ENCODE measurements around the gene SLC39A2.
A peak's percentile ranks its signal among the peaks of the same experiment; 100 is the strongest.
"Not testable (repeated sequence)": the region's sequence is repeated elsewhere in the genome, so short reads cannot be mapped to it uniquely, and the experiment has no call there.

The SLC39A2 gene

DNA sequence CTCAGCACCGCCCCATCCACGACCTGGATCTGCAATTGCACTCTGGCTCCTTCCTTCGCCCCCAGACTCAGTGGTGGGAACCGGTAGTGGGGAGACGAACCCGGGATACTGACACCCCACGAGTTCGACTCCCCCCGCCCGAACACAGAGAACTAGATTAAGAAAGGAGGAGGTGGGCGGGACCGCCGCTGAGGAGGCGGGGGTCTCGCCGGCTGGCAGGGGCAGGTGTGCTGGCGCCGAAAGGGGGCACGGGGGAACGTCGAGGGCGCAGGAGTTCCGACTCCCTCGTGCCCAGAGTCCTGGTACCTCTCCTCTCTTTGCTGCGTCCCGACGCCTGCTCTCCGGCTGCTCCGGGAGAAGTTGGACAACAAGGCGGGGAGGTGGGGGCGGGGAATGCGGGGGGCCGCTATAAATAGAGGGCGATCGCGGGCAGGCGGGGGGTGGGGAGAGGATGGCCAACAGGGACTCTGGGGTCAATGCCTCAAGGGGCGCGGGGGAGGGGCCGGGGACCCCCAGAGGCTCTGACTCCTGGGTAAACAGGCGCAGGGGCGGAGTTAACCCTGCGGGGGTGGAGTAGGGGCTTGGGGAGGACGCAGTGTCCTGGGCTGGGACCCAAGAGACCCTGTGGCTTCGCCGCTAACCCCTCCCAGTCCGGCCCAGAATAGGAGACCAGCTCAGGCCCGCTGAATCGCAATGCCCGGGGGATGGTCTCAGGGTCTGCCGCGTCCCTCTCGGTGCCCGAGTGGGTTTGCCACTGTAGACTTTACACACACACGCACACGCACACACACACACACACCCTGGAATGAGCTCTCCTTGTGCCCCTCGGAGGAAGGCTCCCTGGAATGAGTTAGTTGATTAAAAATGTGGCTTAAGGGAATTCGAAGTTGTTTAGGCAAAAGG lies 26.5 kb downstream of the SLC39A2 start:
- DNase-seq (ENCODE audit: low read depth in 2 of 2): no peak

DNA sequence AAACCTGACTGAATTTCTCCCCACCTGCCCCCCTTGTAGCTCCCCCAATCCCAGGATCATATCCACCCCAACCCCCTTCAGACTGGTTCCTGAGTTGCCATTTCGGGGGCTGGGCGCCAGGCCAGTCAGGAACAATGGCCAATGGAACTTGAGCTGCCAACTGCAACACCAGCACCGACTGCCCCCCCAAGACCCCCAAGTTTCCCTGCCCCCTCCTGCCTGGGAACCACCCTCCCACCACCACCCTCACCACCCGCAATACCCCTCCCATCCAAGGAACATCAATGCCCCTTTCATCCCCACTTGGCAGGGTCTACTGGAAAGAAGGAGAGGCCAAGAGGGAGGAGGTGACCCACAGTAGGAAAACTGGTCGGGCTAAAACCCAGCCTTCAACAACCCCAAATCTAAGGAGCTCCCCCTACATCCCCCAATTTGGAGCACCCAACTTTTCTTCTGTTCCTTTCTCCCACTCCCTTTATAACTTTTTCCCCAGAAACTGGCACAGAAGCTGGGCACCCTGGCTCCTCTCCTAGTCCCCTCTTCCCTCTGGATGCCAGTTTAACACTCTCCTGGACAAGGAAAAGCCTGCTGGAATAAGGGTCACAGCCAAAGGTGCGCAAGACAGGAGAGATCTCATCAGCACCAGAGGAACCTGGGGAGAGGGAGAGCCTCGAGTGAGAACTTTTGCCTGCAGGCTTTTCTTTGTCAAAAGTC lies 27.3 kb downstream of the SLC39A2 start:
- no peak for DNase-seq (ENCODE audit: low read depth in 2 of 2)

DNA sequence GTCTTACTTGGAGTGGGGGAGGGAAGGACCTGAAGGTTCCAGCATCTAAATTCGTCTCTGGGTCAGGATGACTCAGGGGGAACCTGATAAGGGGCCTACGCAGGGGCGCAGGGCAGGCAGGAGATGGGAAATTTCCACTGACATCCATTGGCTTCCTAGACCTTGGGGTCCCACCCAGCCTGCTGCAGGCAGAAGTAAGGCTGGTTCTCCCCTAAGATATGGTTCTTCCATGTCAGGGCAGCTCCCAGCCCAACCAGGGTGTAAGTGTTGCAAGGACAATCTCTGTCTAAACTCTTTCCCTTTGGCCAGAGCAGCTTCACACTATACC lies 27.9 kb downstream of the SLC39A2 start:
- DNase-seq (ENCODE audit: low read depth in 2 of 2): no peak

DNA sequence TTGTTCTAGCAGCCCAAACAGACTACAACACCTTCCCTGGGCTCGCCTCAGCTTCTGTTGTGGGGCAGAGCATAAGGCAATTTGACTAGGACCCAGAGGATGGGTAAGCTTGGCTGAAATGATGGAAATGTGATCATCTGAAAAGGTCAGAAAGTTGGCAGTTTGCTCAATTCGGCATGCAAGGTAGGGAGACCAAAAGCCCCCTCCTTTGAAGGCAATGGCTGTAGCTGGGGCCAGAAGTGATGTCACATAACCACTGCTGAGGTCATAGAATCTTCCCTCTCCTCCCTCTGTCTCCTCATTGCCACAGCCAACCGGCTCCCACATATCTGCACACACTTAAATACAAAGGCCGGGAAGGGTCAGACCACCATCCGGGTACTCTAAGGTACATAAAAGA lies 30.8 kb downstream of the SLC39A2 start, which contains the start of gene TPPP2:
TSS of gene TPPP2 (plus strand) at position 301 of the 400 bp plus-strand sequence. CDS start 365 bp downstream, outside the sequence.
- no peak for DNase-seq (ENCODE audit: low read depth in 2 of 2)

DNA sequence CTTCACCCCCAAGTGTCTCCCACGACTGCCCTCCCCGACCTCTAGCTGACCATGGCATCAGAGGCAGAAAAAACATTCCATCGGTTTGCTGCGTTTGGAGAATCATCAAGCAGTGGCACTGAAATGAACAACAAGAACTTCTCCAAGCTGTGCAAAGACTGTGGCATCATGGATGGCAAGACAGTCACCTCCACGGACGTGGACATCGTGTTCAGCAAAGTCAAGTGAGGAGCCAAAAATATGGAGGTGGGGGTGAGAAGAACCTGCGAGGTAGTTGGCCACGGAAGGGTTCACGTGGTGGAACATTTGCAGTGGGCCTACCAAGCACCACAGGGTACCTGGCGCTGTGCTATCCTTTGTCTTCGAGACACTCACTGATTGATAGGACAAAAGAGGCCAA lies 31.4 kb downstream of the SLC39A2 start:
- no peak for DNase-seq (ENCODE audit: low read depth in 2 of 2)

DNA sequence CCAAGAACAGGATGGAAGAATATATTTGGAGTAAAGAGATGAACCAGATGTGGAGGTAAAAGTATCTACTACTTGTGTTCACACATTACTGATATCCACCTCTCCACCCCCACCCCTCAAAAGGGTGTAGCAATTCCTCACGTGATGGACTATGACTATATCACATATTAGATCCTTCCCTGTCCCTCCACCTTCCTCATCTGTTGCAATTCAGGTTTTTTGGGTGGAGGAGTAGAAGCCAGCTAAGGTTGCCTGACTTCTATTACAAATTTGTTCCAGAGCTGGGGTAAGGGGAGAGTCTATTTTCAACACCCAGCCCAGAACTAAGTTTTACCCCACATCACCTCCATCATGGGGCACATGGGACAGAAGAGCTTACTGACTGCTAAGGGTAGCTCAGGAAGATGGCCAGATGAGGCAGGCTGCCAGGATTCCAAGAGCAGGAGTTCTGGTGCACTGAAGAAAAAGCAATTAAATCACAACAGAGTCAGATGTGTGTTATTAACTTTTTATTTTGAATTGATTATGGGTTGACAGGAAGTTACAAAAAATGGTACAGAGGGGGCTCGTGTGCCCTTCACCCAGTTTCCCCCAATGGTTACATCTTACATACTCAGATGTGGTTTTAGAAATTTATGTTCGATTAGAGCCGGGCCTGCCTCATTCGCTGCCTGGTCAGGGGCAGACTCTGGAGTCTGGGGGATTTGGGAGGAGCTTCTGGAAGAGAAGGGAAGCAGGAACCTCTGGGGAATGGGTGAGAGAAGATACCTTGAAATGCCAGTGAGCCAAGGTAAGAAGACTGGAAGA lies 33.4 kb downstream of the SLC39A2 start:
- no peak for DNase-seq (ENCODE audit: low read depth in 2 of 2)

DNA sequence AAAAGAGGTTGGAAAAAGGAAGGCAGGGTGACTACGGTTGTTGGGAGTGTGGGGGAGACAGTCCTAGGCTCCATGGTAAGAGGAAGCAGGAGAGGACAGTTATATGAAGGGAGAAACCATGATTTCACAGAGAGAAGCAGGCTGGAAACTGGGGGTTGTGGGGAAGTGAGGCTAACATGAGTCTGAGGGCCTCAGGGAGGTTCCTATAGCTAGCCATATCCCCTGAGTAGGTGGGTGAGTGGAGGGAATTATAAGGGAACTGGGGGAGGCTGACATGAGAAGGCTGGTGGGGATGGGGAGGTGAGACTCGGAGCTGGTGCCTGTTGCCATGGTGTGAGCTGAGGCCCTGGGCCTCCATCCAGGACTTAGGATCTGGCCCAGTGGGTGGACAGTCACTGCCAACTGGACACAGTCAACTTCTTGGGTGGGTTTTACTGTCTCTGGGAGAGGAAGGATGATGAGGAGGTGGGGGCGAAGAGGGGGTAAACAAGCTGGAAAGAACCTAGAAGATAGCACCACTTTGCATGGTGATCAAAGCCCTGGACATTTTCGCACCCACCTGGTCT lies 34.1 kb downstream of the SLC39A2 start:
- DNase-seq (ENCODE audit: low read depth in 2 of 2): no peak

DNA sequence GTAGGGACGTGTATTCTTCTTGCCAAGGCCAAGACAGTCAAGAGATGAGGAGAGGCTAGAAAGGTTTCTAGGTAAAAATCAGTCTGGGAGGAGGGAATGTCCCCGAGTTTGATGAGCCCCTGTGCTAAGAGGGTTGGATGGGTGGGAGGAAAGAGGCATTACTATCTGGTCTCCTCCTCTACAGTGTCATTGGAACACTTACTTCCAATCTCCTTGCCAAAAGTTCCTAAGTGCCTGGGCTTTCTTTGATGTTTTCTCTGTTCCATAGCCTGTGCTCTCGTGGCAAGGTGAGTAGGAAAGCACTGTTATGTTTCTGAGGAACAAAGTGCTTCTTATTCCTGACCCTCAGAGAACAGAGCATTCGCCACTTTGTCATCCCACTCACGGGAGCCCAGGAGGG lies 35.6 kb downstream of the SLC39A2 start, which contains the start of gene RNASE13:
TSS of gene RNASE13 (minus strand) at position 101 of the 400 bp plus-strand sequence. CDS start 519 bp downstream, outside the sequence.
- DNase-seq (ENCODE audit: low read depth in 2 of 2): no peak

DNA sequence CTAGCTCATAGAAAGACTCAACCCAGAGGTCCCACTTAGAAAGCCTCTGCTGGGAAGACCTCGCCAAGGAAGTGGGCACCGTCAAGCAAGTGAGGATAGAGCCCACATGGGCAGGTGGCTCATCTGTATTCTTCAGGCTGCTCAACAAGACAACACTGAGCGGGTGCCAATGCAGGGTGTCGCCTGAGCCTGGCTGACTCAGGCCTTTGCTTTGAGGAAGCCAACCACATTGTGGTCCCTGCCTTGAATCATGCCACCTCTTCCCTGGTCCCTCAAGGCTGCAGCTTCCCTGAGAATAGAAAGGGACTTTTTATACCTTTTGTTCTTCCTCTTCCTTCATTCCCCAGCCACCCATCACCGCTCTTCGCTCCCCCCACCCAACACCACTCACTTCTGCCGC lies 37.7 kb downstream of the SLC39A2 start:
- no peak for DNase-seq (ENCODE audit: low read depth in 2 of 2)

DNA sequence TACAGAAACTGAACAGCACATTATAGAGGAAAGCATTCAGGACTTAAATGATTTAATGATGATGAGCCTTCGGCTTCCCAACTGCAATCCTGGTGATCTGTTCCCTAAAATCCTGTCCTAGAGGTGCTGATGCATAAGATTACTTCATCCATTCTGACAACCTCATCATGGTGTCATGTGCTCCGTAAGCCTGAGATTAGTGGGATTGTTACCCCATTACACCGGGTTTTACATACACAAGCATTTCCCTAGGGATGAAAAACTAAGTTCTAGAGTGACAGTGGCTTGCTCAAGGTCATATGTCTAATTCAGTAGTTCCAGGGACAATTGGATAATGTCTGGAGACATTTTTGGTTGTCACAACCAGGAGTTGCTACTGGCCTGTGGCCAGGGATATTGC lies 38.1 kb downstream of the SLC39A2 start:
- DNase-seq (ENCODE audit: low read depth in 2 of 2): no peak

DNA sequence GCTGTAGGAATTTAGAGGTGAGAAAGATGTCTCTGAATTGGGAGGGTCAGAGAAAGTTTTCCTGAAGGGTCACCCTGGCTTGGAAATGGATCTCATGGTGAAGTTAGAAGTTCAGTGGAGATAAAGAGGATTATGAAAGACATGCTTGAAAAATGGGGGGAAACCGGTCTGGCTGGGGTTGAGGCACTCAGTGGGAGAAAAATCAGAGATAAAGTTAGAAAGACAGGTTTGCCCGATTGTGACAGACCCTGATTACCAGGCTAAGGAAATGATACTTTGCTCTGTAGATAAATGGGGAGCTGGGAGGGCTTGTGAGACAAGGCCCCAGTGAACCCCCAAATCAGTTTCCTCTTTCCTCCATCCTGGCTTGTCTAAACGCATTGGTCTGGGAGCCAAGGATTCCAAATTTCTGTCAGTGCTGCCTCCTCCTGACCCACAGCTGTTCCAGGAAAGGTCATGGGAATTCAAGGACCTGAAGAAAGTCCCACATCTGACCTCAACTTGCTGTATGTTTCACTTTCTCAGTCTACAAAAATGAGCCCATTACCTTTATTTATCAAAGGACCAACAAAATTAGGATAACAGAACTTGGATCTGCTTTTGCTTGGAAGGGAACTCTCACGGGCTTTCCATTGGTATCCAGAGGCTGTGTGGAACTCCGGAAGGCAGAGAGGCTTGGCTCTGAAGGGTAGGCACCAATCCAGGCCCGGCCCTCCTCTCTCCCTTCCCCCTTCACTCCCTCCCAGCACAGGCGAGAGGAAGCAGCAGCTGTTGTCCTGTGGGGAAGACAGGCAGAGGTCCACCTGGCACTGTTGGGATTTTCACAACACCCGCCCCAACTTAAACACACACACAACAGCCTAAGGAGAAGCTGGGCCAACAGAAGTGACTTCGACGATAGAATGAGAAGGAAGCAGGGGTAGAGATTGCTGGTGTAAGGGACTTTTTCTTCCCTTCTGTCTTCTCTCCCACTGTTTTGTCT lies 39.6 kb downstream of the SLC39A2 start:
- DNase-seq (ENCODE audit: low read depth in 2 of 2): no peak

DNA sequence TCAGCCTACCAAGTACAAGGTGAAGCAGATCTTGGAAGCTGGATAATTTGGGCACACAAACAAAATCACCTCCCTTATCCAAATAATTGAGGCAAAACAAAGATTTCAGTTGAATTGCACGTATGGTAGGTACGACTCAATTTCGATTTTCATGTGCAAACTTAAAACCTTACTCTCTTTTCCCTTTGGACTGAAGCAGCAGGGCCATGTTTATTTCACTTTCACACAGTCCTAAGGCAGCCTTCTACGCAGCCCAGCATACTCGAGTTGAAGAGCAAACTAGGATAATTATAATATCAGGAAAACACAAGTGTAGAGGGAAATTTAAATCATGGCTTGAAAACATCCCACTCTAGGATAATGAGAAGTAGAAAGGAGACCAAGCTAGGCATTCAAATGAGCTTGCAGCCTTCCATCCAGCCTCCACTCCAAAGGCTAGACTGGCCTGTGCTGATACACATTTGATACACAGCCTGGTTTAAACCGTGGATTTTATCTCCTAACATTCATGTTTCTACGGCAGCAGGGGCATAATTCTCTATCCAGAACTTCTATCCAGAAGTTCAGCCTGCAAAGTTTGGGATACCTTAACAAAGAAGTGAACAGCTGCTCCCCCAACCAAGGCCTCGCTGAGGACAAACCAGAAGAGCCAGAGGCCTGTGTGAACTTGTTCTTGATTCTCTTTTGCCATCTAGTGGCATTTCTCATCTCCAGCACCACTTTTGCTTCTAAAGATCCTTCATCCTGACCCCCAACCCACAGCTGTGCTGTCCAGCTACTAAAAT lies 40.7 kb downstream of the SLC39A2 start:
- DNase-seq (ENCODE audit: low read depth in 2 of 2): peak in 1 of 2 donors; percentile 13

DNA sequence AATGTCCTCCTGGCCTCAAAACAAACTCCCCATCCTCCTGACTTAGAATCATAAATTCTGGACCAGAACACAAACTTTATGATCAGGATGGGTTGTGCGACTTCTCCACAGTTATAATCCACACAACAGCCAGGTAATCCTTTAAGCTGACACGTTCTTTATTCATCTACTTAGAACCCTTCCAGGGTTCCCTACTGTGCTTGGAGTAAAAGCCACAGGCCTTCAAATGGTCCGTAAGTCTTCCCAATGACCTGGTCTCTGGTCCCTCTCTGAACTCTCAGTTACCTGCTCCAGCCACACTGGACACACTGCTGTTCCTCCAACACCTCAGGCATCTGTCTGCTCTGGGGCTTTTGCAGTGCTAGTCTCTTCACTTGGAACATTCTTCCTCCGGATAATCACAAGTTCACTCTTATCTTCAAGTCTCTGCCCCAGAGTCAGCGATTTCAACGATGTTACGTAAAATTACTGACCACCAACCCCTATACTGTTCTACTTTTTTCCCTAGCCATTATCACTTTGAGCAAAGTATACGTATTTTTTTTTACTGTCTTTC lies 41.4 kb downstream of the SLC39A2 start:
- DNase-seq (ENCODE audit: low read depth in 2 of 2): no peak

DNA sequence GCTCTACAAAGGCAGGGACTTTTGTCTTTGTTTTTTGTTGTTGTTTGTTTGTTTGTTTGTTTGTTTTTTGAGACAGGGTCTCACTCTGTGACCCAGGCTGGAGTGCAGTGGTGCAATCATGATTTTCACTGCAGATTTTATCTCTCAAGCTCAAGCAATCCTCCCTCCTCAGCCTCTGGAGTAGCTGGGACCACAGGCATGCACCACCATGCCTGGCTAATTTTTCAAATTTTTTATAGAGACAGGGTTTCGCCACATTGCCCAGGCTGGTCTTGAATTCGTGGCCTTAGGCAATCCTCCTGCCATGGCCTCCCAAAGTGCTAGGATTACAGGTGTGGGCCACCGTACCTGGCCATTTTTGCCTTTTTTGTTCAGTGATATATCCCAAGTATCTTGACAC lies 41.8 kb downstream of the SLC39A2 start:
- not testable (repeated sequence) for DNase-seq (ENCODE audit: low read depth in 2 of 2)

DNA sequence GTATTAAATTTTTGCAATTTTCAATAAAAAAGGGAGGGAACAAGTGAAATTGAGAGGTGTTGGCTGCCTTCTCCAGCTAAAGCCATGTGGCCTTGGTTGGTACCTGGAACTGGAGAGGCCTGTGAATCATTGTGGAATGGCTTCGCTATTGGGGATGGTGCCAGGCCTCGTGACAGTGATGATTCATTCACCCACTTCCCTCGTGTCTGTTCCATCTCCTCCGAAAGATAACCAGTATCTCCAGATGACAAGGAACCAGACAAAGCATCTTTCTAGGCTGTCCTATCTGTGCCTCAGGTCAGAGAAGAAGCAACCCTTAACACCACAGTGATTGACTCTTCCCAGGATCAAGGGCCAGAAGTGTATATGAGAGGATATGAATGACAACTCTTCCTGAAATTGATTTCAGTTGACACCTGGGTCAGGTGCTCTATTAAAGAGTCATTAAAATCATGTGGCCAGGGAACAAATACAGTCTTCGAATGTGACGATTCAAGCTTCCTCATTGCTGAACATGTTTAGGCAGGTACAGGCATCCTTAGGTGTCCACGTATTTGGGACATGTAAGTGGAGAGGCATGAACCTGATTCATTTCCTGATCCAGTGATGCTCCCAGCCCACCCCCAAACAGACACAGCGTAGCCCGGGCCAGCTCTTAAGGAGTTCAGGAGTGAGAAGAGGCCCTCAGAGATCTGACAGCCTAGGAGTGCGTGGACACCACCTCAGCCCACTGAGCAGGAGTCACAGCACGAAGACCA lies 42.8 kb downstream of the SLC39A2 start, which contains the start of gene RNASE7:
TSS of gene RNASE7 (plus strand) at position 687 of the 758 bp plus-strand sequence. CDS start 631 bp downstream, outside the sequence.
- no peak for DNase-seq (ENCODE audit: low read depth in 2 of 2)

DNA sequence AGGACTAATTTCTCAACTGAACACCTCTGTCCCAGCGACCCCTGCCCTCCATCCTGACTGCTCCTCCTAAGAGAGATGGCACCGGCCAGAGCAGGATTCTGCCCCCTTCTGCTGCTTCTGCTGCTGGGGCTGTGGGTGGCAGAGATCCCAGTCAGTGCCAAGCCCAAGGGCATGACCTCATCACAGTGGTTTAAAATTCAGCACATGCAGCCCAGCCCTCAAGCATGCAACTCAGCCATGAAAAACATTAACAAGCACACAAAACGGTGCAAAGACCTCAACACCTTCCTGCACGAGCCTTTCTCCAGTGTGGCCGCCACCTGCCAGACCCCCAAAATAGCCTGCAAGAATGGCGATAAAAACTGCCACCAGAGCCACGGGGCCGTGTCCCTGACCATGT lies 43.8 kb downstream of the SLC39A2 start:
- DNase-seq (ENCODE audit: low read depth in 2 of 2): no peak

DNA sequence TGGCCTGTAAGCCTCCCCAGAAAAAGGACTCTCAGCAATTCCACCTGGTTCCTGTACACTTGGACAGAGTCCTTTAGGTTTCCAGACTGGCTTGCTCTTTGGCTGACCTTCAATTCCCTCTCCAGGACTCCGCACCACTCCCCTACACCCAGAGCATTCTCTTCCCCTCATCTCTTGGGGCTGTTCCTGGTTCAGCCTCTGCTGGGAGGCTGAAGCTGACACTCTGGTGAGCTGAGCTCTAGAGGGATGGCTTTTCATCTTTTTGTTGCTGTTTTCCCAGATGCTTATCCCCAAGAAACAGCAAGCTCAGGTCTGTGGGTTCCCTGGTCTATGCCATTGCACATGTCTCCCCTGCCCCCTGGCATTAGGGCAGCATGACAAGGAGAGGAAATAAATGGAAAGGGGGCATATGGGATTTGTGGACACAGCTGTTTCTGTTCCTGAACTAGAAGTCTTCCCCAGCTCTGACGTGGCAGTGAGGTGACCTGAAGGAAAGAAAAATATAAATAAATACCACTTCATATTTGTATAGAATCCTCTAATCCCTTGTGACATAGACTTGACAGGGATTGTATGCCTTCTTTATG lies 44.4 kb downstream of the SLC39A2 start:
- no peak for DNase-seq (ENCODE audit: low read depth in 2 of 2)

DNA sequence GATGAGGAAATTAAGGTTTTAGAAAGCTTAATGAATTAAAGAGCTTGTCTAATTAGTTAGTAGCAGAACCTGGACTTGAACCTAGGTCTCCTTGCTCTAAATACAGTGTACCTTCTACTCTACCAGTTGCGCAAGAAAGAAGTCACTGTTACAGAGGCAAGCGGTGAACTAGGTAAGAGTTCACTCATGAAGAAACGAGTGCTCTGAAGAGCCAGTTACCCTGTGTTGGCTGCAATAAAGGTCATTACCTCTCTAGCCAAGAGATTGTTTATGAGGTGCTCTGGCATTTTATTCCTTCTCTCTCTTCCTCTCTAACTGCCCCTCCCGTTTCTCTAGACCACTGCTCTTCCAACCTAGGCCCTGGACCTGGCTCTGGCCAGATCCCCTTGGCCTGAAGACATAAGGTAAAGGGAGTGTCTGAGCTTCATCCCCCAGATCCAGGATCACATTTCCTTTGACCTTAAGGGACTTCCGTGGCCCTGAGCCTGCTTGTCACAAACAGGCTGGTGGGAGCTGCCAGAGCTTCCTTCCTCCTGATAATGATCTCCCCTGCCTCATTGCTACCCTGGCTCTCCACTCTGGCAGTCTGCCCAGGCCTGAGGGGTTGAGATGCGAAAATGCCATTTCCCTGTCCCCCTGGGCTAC lies 45.0 kb downstream of the SLC39A2 start:
- DNase-seq (ENCODE audit: low read depth in 2 of 2): no peak

All from stimulated activated CD4-positive, alpha-beta T cell treated with anti-CD3 and anti-CD28 coated beads, Interleukin-1b, Interleukin-23, amount 100 ng/mL, for 4 hours (primary cell).